NAMALWA (cell line): ENCODE data around the gene ZNF805.
"Not testable (repeated sequence)": the region's sequence is repeated elsewhere in the genome, so short reads cannot be mapped to it uniquely, and the experiment has no call there.

ENCODE experiments used
- DNase-seq: peaks from one replicate; pipeline ENCODE4 v3.0.0-alpha.2; 2015; ENCODE audit warnings: low spot score

ZNF805 gene

GRCh38 chr19:57269515-57270250 is 29.3 kb downstream of the ZNF805 start:
- DNase-seq: peak; percentile 26

- DNase-seq: no peak
Observed at GRCh38 chr19:57271280-57271679, 30.8 kb downstream of the ZNF805 start.

DNA sequence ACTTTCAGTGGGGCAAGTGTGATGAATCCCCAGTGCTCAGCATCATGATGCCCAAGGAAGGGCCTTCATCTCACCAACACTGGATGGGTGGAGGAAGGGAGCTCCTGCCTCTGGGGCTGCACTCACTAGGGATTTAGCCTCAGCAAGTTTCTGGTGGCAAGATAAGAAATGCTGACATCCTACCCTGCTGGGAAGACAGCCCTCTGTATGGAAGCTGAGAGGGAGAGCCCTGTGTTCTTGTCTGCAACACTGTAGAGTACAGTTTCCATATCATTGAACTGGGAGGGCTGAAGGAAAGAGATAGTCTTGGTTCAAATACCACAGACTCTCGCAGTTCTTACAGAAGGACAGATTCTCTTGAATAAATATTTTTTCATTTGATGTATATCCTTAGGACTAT is 32.6 kb downstream of the ZNF805 start:
- DNase-seq: no peak

GRCh38 chr19:57276430-57276829 is 36.0 kb downstream of the ZNF805 start:
- no peak for DNase-seq

GRCh38 chr19:57278481-57278880 is 38.0 kb downstream of the ZNF805 start:
- DNase-seq: not testable (repeated sequence)

GRCh38 chr19:57279418-57280164 is 39.2 kb downstream of the ZNF805 start:
- peak; percentile 95 for DNase-seq

GRCh38 chr19:57280165-57280961 is 39.9 kb downstream of the ZNF805 start, which contains the start of gene ZNF460:
TSS of gene ZNF460 (plus strand) at chr19:57280485. CDS start at chr19:57280807, 322 bp downstream.
- peak; percentile 98 for DNase-seq

GRCh38 chr19:57280962-57281400 is 40.5 kb downstream of the ZNF805 start:
- peak; percentile 55 for DNase-seq

- DNase-seq: peak; percentile 14
Observed at GRCh38 chr19:57282011-57282643, 41.7 kb downstream of the ZNF805 start.

- DNase-seq: no peak
Observed at GRCh38 chr19:57288373-57288772, 47.9 kb downstream of the ZNF805 start.

DNA sequence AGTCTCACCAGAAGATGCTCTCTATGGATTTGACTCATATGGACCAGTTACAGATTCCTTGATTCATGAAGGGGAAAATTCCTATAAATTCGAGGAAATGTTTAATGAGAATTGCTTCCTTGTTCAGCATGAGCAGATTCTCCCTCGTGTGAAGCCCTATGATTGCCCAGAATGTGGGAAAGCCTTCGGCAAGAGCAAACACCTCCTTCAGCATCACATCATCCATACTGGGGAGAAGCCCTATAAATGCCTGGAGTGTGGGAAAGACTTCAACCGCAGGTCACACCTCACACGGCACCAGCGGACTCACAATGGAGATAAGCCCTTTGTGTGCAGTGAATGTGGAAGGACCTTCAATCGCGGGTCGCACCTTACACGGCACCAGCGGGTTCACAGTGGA is 50.5 kb downstream of the ZNF805 start:
- no peak for DNase-seq

- no peak for DNase-seq
Observed at GRCh38 chr19:57292547-57292946, 52.1 kb downstream of the ZNF805 start.

DNA sequence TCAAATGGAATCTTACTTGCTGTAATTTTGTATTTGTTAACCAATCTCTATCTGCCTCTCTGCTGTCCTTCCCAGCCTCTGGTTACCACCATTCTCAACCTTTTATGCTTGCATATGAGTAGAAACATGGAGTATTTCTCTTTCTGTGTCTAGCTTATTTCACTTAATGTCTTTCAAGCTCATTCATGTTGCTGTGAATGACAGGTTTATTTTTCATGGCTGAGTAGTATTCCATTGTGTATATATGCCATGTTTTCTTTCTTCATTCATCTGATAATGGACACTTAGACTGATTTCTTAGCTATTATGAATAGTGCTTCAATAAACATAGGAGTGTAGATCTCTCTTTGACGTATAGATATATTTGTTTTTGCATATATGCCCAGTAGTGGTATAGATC is 53.3 kb downstream of the ZNF805 start:
- DNase-seq: no peak

DNA sequence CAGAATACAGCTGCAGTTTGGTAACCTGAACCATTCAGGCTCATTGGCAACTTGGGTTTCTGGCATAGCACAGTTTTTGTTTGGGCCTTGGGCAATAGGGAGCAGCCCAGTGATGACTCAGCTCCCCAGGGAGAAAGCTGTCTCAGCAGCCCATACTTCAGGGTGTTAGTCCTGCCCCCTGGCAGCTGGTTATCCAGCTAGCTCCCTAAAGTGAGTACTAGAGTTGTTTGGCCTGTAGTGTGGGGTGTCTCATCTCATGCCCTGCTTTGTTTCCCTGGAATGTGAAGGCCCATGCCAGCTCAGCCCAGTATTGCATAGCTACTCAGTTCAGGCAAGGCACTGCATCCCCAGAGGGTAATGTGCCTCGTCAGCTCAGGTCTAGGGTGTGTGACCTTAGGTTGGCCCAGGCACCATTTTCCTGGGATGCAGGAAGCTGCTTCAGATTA is 61.6 kb downstream of the ZNF805 start:
- no peak for DNase-seq

GRCh38 chr19:57302727-57303401 is 62.4 kb downstream of the ZNF805 start:
- no peak for DNase-seq
